GM11168 (cell line): ENCODE results near the gene SIT1.

Experiments
- in situ Hi-C: fragments of 300-500 bp; cut with MboI; formaldehyde crosslinking; loops from one replicate; pipeline ENCODE4 v1.12.0; 2022; ENCODE audit warnings: low sequenced_read_pairs; ENCODE audit not compliant: unreplicated experiment

The SIT1 gene

GRCh38 chr9:35682520-35683315 lies 32.0 kb upstream of the SIT1 start:
- in situ Hi-C loops: no loop called here

- in situ Hi-C loops: no loop called here
Observed at GRCh38 chr9:35682051-35682450, 31.3 kb upstream of the SIT1 start.

GRCh38 chr9:35681341-35682002 lies 30.7 kb upstream of the SIT1 start:
- in situ Hi-C loops: no loop called here

GRCh38 chr9:35680331-35681105 lies 29.8 kb upstream of the SIT1 start:
- in situ Hi-C loops: no loop called here

GRCh38 chr9:35679766-35680330 lies 29.1 kb upstream of the SIT1 start:
- in situ Hi-C loops: no loop called here

DNA sequence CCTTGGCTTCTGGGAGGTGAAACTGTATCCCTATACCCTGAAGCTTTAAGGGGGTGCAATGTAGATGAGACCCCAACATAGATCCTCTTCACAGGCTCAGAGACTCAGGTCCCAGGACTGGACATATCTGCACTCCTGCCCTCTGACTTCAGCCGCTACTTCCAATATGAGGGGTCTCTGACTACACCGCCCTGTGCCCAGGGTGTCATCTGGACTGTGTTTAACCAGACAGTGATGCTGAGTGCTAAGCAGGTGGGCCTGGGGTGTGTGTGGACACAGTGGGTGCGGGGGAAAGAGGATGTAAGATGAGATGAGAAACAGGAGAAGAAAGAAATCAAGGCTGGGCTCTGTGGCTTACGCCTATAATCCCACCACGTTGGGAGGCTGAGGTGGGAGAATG lies 28.4 kb upstream of the SIT1 start:
- in situ Hi-C loops: no loop called here

DNA sequence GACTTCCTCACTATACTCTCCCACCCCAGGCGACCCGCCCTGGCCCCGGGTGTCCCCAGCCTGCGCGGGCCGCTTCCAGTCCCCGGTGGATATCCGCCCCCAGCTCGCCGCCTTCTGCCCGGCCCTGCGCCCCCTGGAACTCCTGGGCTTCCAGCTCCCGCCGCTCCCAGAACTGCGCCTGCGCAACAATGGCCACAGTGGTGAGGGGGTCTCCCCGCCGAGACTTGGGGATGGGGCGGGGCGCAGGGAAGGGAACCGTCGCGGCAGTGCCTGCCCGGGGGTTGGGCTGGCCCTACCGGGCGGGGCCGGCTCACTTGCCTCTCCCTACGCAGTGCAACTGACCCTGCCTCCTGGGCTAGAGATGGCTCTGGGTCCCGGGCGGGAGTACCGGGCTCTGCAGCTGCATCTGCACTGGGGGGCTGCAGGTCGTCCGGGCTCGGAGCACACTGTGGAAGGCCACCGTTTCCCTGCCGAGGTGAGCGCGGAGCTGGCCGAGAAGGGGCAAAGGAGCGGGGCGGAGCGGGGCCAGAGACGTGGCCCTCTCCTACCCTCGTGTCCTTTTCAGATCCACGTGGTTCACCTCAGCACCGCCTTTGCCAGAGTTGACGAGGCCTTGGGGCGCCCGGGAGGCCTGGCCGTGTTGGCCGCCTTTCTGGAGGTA lies 25.1 kb upstream of the SIT1 start:
- in situ Hi-C loops: no loop called here

GRCh38 chr9:35675204-35675603 lies 24.5 kb upstream of the SIT1 start:
- in situ Hi-C loops: no loop called here

- in situ Hi-C loops: no loop called here
Observed at GRCh38 chr9:35674025-35674361, 23.3 kb upstream of the SIT1 start.

DNA sequence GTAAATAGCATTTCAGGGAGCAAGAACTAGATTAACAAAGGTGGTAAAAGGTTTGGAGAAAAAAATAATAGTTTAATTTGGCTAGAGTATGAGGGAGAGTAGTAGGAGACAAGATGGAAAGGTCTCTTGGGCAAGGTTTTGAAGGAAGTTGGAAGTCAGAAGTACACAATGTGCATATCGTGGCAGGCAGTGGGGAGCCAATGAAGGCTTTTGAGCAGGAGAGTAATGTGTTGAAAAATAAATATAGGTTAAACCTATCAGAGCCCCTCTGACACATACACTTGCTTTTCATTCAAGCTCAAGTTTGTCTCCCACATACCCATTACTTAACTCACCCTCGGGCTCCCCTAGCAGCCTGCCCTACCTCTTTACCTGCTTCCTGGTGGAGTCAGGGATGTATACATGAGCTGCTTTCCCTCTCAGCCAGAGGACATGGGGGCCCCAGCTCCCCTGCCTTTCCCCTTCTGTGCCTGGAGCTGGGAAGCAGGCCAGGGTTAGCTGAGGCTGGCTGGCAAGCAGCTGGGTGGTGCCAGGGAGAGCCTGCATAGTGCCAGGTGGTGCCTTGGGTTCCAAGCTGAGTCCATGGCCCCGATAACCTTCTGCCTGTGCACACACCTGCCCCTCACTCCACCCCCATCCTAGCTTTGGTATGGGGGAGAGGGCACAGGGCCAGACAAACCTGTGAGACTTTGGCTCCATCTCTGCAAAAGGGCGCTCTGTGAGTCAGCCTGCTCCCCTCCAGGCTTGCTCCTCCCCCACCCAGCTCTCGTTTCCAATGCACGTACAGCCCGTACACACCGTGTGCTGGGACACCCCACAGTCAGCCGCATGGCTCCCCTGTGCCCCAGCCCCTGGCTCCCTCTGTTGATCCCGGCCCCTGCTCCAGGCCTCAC lies 22.6 kb upstream of the SIT1 start, which contains the start of gene CA9:
TSS of gene CA9 (plus strand) at position 797 of the 893 bp plus-strand sequence. CDS start at position 829, 32 bp downstream.
- in situ Hi-C loops: no loop called here

DNA sequence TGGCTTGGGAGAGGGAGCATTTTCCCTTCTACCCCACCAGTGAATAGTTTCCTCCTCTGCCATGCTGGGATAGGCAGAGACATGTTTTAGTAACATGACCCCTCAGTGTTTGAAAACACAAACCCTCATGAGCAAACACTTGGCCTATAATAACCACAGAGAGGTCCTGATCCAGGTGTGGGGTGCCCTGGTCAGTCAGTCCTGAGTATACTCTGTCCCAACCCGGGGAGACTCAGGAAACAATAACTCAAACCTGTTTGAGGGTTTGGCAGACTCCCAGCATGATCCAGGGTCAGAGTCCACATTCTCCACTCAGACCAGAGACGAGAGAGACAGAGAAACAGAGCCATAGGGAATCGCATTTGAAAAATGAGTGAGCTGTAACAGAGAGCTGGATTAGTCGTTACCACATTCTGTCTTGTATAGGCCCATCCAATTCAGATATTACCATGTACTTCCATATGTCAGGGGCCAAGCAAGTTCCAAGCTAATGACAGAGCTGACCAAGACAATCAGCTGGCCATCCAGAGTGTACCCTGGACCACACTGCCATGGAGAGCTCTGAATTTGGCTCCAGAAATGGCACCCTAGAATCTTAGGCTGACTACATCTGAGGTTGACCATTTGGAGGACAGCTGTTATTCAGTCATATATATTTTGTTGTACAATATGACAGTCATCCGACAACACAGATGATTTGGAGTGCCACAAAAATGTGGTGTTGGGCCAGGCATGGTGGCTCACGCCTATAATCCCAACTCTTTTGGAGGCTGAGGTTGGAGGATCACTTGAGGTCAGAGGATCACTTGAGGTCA lies 18.8 kb upstream of the SIT1 start:
- in situ Hi-C loops: no loop called here

- in situ Hi-C loops: no loop called here
Observed at GRCh38 chr9:35667939-35668338, 17.2 kb upstream of the SIT1 start.

DNA sequence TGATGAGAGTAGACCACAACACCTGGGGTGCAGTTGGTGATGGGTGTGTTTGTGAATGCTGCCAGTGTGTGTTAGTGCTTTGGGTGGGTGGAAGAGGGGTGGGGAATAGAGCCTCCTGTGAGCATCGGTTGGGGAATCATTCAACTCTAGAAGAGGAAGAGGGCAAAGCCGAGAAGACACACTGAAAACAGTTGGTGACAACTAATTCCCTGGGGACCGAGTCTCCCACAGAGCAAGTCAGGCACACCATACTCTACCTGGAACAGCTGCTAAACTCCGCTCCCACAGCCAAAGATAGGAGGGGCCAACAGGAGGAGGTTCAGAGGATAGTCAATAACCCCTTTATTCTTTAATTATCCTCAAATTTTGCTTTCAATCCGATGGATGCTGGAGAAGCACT lies 15.8 kb upstream of the SIT1 start:
- in situ Hi-C loops: no loop called here

DNA sequence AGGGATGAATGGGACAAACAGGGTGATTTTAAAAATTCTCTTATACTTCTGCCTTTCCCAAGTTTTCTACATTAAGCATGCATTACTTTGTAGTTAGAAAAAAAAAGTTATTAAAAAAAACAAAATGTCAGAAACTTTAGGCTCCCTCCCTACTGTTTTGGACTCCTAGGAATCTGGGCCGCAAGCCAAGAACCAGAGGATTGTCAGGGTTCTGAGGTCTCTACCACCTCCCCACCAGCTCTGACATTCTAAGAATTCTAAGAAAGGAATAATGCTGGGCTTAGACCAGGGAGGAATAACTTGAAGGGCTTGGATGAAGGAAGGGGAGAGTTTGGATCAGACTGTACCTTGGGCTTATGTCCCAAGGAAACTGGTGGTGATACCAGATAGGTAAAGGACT lies 15.3 kb upstream of the SIT1 start:
- in situ Hi-C loops: no loop called here

DNA sequence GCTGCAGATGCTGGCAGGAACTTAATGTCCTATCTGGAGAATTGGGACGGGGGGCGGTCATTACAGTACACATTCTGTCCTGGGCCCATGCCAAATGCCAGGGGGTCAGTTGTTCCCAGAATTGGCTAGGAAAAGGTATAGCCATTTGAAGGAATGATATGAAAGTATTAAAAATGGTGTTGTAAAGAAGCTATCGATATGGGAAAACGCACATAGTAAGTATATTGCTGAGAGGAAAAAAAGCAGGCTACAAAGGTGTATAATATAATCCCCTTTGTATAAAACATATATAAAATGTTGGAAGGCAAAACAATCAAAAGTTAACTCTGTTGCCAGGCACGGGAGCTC lies 14.7 kb upstream of the SIT1 start:
- in situ Hi-C loops: no loop called here

DNA sequence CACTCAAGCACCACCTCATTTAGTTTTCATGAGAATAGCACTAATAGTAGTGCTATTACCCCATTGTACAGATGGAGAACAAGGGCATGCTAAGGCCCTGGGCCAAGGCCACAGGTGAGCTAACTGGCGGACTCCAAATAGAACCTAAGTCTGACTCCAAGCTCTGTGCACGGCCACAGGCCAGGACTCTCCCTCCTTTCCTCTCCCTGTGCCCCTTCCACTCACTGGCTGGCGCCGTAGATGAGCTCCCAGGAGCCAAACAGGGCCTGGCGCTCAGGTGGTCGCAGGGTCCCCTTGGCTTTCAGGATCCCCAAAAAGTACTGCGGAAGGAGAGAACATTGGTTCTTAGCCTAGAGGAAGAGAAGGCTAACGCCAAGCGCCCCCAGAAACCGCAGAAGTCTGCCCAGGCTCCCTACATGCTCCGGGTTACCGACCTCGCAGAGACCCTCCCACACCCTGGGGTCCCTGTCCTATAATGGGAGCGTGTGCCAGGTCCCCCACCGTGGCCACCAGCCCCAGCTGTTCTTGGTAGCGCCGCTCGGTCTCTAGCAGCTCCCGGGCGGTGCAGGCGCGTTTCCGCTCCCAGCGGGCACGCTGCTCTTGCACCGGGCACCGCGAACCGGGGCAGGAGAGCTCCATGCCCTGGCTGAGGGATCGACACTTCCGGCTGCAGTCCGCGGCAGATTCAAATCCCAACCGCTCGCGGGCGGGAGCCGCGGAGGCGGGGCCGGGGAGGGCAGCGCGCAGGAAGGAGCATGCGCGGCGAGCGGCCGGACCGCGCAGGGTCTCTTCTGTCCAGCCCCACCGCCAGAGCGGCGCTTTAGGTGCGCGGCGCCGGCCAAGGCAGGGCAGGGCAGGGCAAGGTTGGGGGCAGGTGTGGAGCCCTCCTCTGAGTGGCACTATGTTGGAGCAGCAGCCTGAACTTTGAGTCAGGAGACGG lies 14.1 kb upstream of the SIT1 start, which contains the start of gene ARHGEF39:
TSS of gene ARHGEF39 (minus strand) at position 665 of the 940 bp plus-strand sequence. CDS start at position 639, 26 bp downstream.
- in situ Hi-C loops: no loop called here

DNA sequence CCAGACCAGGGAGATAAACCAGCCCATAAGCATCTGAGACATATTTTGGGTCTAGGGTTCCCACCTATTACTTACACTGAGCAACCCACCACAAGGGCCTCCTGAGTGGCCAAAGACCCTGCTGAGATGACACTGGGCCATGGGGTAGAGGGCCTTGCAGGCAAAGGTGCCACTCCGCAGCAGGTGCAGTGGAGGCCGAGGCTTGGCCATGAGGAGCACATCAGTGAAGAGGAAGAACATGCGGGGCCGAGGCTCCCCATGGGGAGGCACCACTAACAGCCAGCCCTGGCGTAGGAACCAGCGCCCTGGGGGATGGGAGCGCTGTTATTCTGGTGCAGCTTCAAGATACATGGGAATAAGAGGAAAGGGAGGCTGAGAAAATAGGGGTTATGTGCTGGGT lies 11.7 kb upstream of the SIT1 start:
- in situ Hi-C loops: no loop called here
